GM04504 (cell line): Measurements from ENCODE around the gene LPCAT2.

ENCODE experiments used
- DNase-seq: peaks from one replicate; pipeline ENCODE4 v3.0.0-alpha.2; 2012; ENCODE audit warnings: low read depth

LPCAT2 gene

DNA sequence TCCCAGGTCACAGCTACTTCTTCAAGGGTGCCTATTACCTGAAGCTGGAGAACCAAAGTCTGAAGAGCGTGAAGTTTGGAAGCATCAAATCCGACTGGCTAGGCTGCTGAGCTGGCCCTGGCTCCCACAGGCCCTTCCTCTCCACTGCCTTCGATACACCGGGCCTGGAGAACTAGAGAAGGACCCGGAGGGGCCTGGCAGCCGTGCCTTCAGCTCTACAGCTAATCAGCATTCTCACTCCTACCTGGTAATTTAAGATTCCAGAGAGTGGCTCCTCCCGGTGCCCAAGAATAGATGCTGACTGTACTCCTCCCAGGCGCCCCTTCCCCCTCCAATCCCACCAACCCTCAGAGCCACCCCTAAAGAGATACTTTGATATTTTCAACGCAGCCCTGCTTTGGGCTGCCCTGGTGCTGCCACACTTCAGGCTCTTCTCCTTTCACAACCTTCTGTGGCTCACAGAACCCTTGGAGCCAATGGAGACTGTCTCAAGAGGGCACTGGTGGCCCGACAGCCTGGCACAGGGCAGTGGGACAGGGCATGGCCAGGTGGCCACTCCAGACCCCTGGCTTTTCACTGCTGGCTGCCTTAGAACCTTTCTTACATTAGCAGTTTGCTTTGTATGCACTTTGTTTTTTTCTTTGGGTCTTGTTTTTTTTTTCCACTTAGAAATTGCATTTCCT is 3.4 kb upstream of the LPCAT2 start:
- DNase-seq, result no peak

DNA sequence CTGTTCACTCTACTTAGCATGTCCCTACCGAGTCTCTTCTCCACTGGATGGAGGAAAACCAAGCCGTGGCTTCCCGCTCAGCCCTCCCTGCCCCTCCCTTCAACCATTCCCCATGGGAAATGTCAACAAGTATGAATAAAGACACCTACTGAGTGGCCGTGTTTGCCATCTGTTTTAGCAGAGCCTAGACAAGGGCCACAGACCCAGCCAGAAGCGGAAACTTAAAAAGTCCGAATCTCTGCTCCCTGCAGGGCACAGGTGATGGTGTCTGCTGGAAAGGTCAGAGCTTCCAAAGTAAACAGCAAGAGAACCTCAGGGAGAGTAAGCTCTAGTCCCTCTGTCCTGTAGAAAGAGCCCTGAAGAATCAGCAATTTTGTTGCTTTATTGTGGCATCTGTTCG is 2.8 kb upstream of the LPCAT2 start:
- no peak for DNase-seq

DNA sequence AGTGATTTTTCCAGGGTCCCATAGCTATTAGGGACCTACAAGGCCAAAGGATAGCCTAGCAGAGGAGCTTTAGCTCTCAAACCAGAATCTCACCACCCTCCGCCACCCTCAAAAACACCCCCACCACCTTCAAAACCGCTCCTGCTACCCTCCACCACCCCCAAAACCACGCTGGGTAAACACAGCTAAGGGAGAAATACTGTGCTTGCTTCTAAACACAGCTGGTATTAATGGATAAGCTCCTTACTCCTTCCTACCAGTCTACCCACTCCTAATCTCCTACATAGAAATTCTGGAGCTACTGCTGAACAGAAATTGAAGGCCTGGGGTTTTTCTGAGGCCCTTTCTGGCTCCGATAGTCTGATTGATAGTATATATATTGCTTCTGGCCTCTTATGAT is 2.2 kb upstream of the LPCAT2 start:
- no peak for DNase-seq

DNA sequence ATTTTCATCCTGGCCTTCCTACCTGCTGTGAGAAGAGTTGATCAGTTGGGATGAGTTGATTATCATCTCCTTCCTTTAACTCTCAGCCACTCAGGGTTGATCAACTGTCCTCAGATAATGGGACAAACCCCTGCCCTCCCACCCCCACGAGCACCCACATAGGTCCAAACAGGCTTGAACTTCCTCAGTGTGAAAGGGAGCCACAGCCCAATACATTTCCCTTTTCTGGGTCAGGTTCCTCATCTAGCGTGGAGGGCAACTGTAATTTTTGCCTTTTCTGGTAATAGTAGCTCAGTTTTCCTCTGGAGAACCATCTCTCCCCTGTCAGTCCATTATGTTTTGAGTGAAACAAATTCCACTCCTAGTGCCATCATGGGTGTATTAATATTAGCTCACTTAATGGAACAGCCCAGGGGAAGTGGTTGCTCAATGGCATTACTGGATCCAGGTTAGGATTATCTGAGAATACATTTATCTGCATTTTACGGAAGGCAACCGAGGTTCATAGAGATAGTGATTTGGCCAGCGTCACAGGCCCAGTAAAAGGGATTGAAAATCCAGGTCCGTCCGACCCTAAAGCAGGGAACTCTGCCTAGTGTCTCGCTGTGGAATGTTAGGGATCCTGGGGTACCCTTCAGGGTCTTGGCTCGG is 476 bp upstream of the LPCAT2 start:
- no peak for DNase-seq

DNA sequence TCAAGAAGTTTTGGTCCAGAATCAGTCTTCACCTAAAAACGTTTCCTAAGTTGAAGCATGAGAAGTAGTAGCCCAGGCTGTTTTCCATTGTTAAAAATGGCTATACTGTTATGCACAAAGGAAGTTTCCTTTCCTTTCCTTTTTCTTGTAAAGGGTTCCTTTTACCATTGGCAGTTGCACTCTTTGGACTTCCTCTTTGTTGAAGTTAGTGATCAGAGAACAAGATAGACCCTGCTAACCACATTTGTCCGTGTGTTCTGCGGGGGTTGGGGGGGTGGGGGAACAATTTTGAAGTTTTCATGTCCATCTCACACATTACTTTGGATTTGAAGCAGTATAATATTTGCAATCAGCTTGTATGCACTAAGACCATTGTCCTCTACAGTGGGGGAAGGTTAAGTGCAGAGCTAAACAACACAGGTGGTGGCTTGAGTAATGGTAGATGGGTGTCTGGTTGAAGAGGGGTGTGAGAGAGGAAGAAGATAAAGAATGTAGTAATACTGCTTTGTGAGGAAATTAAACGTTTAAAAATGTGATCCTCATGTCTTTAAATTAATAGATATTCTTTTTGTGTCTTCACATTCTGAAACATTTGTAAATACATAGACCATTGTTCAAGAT is 1.4 kb downstream of the LPCAT2 start:
- DNase-seq, result no peak

DNA sequence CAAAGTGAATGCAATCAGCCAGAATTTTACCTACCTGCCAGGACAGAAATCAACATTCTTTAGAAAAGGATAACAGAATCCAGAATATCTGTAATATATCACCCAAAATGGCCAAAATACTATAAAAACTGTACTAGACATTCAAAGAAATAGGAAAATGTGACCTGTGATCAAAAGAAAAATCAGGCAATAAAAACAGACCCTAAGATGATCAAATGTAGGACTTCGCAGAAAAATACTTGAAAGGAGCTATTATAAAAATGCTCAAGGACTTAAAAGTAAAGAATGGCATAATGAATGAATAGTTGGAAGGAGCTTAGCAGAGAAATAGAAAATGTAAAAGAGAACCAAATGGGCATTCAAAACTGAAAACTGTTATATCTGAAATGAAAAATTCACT is 4.1 kb downstream of the LPCAT2 start:
- no peak for DNase-seq

DNA sequence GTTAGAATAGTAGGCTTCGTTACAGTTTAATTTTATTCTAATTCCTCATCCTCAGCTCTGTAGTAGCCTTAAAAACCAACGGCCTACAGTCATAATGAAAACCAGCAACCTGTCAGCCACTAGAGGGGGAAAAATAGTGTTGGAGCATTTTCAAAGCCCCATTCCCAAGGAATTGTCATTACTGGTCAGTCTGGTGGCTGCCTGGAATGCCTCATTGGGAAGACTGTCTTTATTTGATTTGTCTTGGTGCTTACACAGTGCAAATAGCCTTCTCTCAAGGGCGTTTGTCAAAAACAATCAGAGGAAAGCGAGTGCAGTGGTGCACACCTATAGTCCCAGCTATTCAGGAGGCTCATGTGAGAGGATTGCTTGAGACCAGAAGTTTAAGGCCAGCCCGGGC is 4.7 kb downstream of the LPCAT2 start:
- no peak for DNase-seq

DNA sequence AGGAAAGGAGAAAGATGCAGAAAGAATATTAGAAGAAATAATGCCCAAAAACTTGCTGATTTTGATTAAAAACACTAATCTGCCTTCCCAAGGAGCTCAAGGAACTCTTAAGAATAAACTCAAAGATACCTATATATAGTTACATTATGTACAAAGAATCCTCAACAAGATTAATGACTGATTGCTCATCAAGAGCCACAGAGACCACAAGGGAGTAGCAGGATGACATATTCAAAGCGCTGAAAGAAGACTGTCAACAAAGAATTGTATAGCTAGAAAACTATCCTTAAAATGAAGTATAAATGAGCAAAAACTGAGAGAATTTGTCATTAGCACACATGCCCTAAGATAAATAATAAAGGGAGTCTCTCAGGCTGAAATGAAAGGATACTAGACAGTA is 6.2 kb downstream of the LPCAT2 start:
- DNase-seq, result no peak

DNA sequence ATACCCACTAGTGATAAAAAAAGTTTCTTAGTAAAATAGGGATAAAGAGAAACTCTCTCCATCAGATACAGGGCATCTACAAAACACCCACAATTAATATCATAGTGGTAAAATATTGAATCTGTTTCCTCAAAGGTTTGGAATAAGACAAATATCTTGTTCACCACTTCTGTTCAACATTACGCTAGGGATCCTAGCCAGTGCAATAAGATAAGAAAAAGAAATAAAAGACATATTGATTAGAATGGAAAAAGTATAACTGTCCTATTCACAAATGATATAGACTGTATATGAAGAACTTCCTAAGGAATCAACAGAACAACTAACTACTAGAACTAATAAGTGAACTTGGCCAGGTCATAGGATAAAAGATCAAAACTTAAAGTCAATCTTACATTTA is 12.9 kb downstream of the LPCAT2 start:
- no peak for DNase-seq

DNA sequence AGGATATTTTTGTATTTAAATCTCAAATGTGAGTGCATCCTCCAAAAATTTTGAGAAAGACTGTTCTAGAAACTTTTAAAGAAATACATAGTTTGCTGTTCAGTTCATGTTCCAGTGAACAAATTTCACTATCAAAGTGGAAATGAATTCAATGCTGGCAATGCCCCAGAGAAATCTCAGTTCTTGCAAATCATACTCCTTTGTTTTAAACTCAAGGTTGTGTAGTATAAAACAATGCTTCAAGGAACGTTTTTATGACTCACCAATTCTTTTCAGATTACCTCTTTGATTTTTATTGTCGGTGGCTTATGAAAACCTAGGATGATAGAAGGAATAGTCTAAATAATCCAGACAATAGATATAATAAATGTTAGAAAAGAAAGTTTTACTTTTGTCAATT is 17.6 kb downstream of the LPCAT2 start:
- no peak for DNase-seq

DNA sequence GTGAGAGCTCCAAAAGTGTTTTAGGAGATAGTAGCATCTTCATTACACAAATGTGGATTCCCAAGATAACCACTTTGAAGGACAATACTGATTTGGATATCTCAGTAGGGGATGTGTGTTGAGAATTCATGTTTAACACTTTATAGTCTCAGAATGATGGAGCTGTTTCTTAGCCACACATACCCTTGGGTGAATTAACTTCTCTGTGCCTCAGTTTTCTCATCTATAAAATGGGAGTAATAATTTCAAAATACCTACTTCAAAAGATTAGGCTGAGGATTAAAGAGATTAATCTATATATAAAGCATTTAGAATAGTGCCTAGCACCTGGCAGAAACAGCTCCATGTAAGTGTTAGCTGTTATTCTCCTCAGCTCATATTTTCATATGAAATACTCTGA is 19.0 kb downstream of the LPCAT2 start:
- DNase-seq, result no peak

DNA sequence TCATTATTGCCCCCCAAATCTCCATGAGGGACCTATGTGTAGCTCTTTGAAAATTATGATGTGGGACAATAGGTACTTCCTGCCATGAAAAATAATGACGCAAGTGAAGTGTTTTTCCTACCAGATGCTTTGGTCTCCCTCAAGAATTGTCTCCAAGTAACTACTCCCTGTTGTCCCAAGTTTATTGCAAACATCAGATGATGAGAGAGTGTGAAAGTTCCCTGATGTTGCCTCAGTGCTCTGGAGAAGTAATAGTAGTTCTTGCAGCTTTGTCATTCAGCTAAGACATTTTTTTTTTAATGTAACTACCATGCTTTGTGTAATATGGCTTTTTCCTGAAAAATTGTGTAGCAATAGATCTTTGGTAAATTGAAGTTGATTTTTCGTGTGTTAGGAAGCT is 20.1 kb downstream of the LPCAT2 start:
- DNase-seq, result peak; percentile 56

DNA sequence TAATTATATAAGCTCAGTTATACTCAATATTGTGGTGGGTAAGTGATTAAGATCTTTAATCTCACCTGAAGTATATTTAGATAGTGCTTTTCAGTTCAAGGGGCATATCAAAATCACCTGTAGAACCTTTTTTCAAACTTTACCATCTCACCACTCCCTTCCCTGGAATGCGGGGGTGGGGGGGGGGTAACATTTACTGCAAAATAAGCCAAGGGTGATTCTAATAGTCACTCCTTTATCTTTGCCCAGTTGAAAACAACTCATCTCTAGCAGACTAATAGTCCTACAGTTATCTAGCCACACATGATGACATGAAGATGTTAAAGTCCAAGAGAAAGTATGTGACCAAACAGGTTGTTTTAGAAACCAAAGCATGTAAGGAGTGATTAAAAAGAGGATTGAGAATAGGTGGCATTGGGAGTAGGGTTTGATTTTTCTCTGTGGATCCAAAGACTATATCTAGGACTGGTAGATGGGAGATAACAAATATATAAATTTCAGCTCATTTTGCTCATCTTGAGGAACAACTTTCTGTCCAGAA is 21.5 kb downstream of the LPCAT2 start:
- DNase-seq, result no peak

DNA sequence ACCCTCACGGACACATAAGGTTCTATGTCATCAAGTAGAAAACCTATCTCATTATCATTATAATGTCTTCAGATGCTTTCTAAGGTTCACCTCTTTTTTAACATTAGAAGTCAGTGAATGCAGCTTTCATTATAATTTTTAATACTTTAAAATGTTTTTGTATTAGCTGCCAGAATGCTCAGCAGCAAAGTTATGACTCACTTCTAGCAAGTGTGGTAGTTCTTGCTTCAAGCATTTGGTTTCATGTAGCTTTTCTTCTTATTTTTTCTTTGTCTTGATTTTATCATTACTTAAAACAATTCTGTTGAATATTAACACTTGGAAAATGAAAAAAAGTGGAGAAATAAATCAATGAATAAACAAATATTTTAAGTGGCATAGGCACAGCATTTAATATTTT is 23.4 kb downstream of the LPCAT2 start:
- no peak for DNase-seq

DNA sequence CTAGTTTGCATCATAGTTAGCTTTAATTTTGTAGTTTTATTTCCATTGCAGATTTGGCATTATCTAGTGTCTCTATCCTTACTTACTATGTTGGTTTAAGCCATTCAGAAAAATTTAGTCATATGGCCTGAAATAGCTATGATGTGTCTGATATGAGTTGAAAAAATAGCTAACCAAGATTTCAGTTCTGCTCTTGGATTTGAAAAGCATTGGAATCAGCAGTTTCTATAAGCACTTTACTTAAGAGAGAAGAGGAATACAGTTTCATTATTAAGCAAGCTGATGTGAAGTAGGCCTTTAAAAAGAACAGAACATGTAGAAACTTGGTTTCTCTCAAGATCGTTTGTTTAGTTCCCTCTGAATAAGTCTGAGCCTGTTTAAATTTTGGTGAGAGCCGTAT is 25.9 kb downstream of the LPCAT2 start:
- DNase-seq, result no peak

DNA sequence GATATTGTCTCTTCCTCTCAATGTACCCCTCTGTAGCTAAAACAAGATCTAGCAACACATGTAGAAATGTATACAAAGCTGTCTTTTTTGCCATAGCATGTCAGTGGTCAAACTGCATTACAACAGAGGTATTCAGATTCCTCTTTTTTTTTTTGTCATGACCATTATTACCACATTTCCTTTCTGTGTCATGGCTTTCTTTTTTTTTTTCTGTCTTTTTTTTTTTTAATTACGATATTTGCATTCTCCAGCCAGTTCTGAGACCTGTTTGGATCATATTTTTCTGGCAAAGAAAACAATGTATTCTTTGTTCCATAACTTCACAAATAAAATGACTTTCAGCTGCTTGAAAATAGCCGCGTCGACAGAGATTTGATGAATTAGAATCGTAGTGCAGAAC is 30.2 kb downstream of the LPCAT2 start:
- no peak for DNase-seq

DNA sequence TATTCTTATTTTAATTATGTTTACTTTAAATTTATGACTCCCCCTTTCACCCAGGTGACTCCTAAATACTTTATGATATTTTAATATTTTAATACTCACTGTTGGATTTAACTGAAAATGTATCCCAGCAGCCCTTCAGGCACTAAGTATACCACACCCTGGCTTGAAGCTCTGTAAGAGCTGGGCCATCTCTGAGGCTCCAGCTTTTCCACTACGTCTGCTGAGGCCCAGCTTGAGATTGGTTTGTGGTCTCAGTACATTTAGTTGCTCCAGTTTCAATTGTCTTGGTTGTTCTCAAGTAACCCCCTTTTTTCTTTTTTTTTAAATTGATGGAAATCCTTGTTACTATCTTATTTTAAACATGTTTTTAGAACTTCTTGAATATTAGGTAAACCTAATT is 30.6 kb downstream of the LPCAT2 start:
- DNase-seq, result no peak

DNA sequence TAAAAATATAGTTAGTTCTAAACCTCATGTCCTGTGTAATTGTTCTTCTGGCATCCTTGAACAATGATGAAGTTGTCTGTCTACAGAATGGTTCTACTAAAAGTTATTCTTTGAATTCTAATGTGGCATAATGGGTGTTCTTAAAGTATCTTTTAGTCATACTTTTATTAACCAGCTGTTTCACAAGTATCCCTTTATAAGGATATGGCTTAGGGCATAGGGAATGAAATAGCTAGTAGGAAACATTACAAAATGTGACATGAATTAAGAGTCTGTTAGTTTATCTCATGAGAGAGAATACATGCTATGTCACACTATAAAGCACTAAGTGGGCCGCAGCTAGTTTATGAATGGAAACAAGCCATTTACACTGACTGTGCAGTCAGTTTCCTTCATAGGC is 31.3 kb downstream of the LPCAT2 start:
- no peak for DNase-seq

DNA sequence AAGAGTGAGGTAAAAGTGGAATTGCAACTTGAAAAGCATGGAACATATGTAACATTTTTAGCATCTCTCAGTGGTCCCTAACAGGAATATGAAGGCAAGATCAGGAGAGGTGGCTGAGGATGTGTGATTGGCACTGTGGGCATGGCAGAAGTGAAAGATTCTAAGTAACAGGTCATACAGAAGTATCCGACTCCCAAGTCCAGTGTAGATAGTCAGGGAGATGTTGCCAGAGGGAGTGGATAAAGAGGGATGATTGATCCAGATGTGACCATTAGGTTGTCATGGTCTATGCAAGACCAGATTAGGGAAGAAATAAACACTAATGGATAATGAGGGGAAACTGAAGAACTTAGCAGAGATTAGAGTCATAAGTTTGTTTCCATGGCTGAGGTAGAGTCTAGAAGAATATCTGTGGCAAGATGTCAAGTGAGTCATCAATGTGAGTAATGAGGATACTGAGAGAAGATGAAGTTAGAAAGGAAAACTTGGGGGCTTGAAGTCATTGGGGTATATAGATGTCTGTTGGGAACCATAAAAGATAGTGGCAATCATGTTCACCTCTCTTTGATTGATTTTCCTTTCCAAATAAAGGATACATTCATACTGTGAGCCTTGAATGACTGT is 33.7 kb downstream of the LPCAT2 start:
- peak; percentile 57 for DNase-seq

DNA sequence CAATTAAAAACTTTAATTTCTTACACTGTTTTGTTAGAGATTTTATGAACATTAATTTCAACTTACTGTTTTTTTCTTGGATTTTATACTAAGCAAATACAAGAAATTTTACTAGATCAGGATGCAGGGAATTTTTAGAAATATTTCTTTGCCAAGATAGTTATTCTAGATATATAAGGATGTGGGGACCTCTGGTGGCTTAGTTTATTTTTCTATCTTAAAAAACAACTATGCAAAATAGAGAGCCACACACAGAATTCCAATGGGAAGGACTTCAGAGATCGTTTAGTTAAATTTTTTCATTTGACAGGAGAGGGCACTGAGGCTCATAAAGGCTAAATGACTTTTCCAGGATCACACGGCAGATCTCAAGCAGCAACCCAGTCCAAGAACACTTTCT is 34.6 kb downstream of the LPCAT2 start:
- no peak for DNase-seq

DNA sequence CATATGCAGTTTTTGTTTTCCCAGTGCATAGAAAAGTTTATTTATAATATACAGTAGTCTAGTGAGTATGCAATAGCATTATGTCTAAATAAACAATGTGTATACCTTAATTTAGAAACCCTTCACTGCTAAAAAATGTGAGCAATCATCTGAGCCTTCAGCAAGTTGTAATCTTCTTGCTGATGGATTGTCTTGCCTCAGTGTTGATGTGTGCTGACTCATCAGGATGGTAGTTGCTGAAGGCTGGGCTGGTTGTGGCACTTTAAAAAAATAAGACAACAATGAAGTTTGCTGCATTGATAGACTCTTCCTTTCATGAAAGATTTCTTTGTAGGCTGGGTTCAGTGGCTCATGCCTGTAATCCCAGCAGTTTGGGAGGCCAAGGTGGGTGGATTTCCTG is 43.7 kb downstream of the LPCAT2 start:
- peak; percentile 73 for DNase-seq

DNA sequence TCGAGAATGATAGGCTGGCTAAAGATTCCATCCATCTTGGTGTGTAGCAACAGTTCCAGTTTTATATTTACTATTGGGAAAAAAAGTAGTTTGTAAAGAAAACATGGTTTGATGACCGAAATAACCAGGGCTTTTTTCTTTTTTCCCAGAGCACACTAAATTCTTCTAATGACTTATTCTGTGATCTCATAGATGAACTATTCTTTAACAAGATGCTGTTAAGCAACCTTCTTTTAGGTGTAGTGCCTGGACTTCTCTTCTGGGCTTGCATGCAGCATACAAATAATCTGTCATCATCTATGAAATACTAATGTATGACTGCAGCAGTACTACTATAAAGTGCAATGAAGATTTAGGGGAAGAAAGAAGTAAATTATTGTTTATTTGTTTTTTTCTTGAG is 46.6 kb downstream of the LPCAT2 start:
- DNase-seq, result peak; percentile 41

DNA sequence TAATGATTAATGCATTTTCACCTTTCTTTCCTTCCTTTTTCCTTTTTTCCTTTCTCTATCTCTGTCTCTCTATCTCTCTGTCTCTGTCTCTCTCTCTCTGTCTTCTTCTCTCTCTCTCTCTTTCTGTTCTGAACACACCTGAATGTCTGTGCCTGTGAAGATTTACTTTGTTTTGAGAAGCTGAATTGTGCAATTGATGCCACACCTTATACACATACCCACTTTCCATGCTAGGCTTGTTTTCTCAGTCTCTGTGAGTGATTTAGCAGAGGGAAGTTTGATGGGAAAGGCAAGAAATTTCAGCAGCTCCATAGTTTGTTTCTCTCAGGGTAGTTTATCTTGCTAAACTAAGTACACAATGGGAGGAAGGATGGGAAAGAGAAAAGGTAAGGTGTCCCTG is 48.3 kb downstream of the LPCAT2 start:
- DNase-seq, result no peak
